ENCODE results near the gene CTSC. TPM values are rescaled to one million over a fixed set of nuclear protein-coding genes. Genes with fewer than 3 reads are reported as not detected.

The CTSC gene
- total RNA-seq, 5 donors from 2014 or later (not counting 1 experiment from before 2014, with no cell fraction given): 42.7 to 64.5 (median 56.1) TPM

GRCh38 chr11:88292171-88292843 is 45.2 kb downstream of the CTSC start:
- H3K9me3 ChIP-seq: no peaks in the 10 kb centered on the region
- no peaks in the 10 kb centered on the region for H3K27me3 ChIP-seq (replicated peaks in 1 of 2; ENCODE audit: control insufficient read depth in 2 of 2, extremely low read depth in 1 of 2, insufficient read depth in 2 of 2, low read length in 1 of 2)
- no peaks in the 10 kb centered on the region for H3K4me1 ChIP-seq (ENCODE audit: control insufficient read depth in 1 of 2, extremely low read depth in 1 of 2, insufficient read depth in 2 of 2, low read length in 2 of 2)
- ATAC-seq (replicated peaks in 1 of 4) (no peak), DNase-seq (no peak)
- H3K27ac ChIP-seq (ENCODE audit: low read length): no peak overlapping the region
- Mint-ChIP-seq H3K9me3 (peaks cover 0 to 5% (median 0%) of the 10 kb centered on the region in 3 donors), H3K36me3 (peaks cover 80% of the 10 kb centered on the region), H3K27ac (peak overlapping the region in 1 of 2 donors; percentile 4), H3K4me1 (no peaks in the 10 kb centered on the region), H3K27me3 (no peaks in the 10 kb centered on the region), H3K4me3 (no peak overlapping the region)
- peaks cover 5 to 43% of the 10 kb centered on the region in 2 donors for H3K36me3 ChIP-seq (ENCODE audit: control insufficient read depth in 2 of 2, extremely low read depth in 1 of 2, insufficient read depth in 1 of 2, low read length in 1 of 2)
- POLR2A ChIA-PET: no interaction called here
- CTCF ChIA-PET: interaction anchor here in 1 of 2 donors (0.6 kb wide), 1 partner anchor 1753 kb away, joined by 3 read pairs; no protein-coding TSS in a partner anchor
- no peak overlapping the region for H3K4me3 ChIP-seq (ENCODE audit: control insufficient read depth in 1 of 2, extremely low read depth in 1 of 2, low read length in 1 of 2)
- 100% methylated on average over 1 of the region's 3 CpGs for WGBS (ENCODE audit: insufficient coverage)

- ChIA-PET POLR2A (no interaction called here), CTCF (no interaction called here)
- Mint-ChIP-seq H3K36me3 (peaks cover 64% of the 10 kb centered on the region), H3K27me3 (no peaks in the 10 kb centered on the region), H3K4me3 (no peak overlapping the region), H3K9me3 (peaks cover 0 to 5% (median 0%) of the 10 kb centered on the region in 3 donors), H3K27ac (no peak overlapping the region), H3K4me1 (no peaks in the 10 kb centered on the region)
- Histone ChIP-seq H3K9me3 (no peaks in the 10 kb centered on the region), H3K4me1 (ENCODE audit: control insufficient read depth in 1 of 2, extremely low read depth in 1 of 2, insufficient read depth in 2 of 2, low read length in 2 of 2) (no peaks in the 10 kb centered on the region), H3K36me3 (ENCODE audit: control insufficient read depth in 2 of 2, extremely low read depth in 1 of 2, insufficient read depth in 1 of 2, low read length in 1 of 2) (peaks cover 0 to 30% of the 10 kb centered on the region in 2 donors), H3K27me3 (replicated peaks in 1 of 2; ENCODE audit: control insufficient read depth in 2 of 2, extremely low read depth in 1 of 2, insufficient read depth in 2 of 2, low read length in 1 of 2) (no peaks in the 10 kb centered on the region), H3K27ac (ENCODE audit: low read length) (no peak overlapping the region), H3K4me3 (ENCODE audit: control insufficient read depth in 1 of 2, extremely low read depth in 1 of 2, low read length in 1 of 2) (no peak overlapping the region)
- WGBS (ENCODE audit: insufficient coverage): no CpG with 5 or more reads among the region's 1 CpG
- DNase-seq: no peak
- ATAC-seq (replicated peaks in 1 of 4): no peak
Observed at GRCh38 chr11:88288560-88288959, 49.0 kb downstream of the CTSC start.

- POLR2A ChIA-PET: no interaction called here
- peaks cover 0 to 5% (median 0%) of the 10 kb centered on the region in 3 donors for H3K9me3 Mint-ChIP-seq
- no peak for ATAC-seq (replicated peaks in 1 of 4)
- no peak overlapping the region for H3K4me3 ChIP-seq (ENCODE audit: control insufficient read depth in 1 of 2, extremely low read depth in 1 of 2, low read length in 1 of 2)
- no peak overlapping the region for H3K4me3 Mint-ChIP-seq
- H3K27me3 Mint-ChIP-seq: no peaks in the 10 kb centered on the region
- H3K27ac ChIP-seq (ENCODE audit: low read length): no peak overlapping the region
- H3K9me3 ChIP-seq: no peaks in the 10 kb centered on the region
- H3K27me3 ChIP-seq (replicated peaks in 1 of 2; ENCODE audit: control insufficient read depth in 2 of 2, extremely low read depth in 1 of 2, insufficient read depth in 2 of 2, low read length in 1 of 2): no peaks in the 10 kb centered on the region
- H3K27ac Mint-ChIP-seq: no peak overlapping the region
- H3K4me1 Mint-ChIP-seq: no peaks in the 10 kb centered on the region
- CTCF ChIA-PET: interaction anchor here in 1 of 2 donors (0.6 kb wide), 2 partner anchors 45 to 609 kb away, joined by 3 to 6 read pairs; no protein-coding TSS in a partner anchor
- no peak for DNase-seq
- peaks cover 0 to 16% of the 10 kb centered on the region in 2 donors for H3K36me3 ChIP-seq (ENCODE audit: control insufficient read depth in 2 of 2, extremely low read depth in 1 of 2, insufficient read depth in 1 of 2, low read length in 1 of 2)
- H3K4me1 ChIP-seq (ENCODE audit: control insufficient read depth in 1 of 2, extremely low read depth in 1 of 2, insufficient read depth in 2 of 2, low read length in 2 of 2): no peaks in the 10 kb centered on the region
- peaks cover 53% of the 10 kb centered on the region for H3K36me3 Mint-ChIP-seq
Observed at GRCh38 chr11:88284336-88285050, 53.0 kb downstream of the CTSC start.

- no peak for ATAC-seq (replicated peaks in 1 of 4)
- Histone ChIP-seq H3K9me3 (no peaks in the 10 kb centered on the region), H3K4me3 (ENCODE audit: control insufficient read depth in 1 of 2, extremely low read depth in 1 of 2, low read length in 1 of 2) (no peak overlapping the region), H3K36me3 (ENCODE audit: control insufficient read depth in 2 of 2, extremely low read depth in 1 of 2, insufficient read depth in 1 of 2, low read length in 1 of 2) (peaks cover 0 to 16% of the 10 kb centered on the region in 2 donors), H3K27me3 (replicated peaks in 1 of 2; ENCODE audit: control insufficient read depth in 2 of 2, extremely low read depth in 1 of 2, insufficient read depth in 2 of 2, low read length in 1 of 2) (no peaks in the 10 kb centered on the region), H3K4me1 (ENCODE audit: control insufficient read depth in 1 of 2, extremely low read depth in 1 of 2, insufficient read depth in 2 of 2, low read length in 2 of 2) (no peaks in the 10 kb centered on the region), H3K27ac (ENCODE audit: low read length) (no peak overlapping the region)
- Mint-ChIP-seq H3K9me3 (peaks cover 0 to 3% (median 3%) of the 10 kb centered on the region in 3 donors), H3K4me1 (no peaks in the 10 kb centered on the region), H3K4me3 (no peak overlapping the region), H3K27ac (no peak overlapping the region), H3K27me3 (no peaks in the 10 kb centered on the region), H3K36me3 (peaks cover 44% of the 10 kb centered on the region)
- WGBS (ENCODE audit: insufficient coverage): 100% methylated on average over 1 of the region's 1 CpG
- ChIA-PET CTCF (no interaction called here), POLR2A (no interaction called here)
- no peak for DNase-seq
Observed at GRCh38 chr11:88282747-88283515, 54.6 kb downstream of the CTSC start.

- Mint-ChIP-seq H3K36me3 (peaks cover 31% of the 10 kb centered on the region), H3K27me3 (no peaks in the 10 kb centered on the region), H3K4me1 (no peaks in the 10 kb centered on the region), H3K4me3 (no peak overlapping the region), H3K9me3 (peaks cover 0 to 3% (median 3%) of the 10 kb centered on the region in 3 donors), H3K27ac (no peak overlapping the region)
- Histone ChIP-seq H3K9me3 (no peaks in the 10 kb centered on the region), H3K36me3 (ENCODE audit: control insufficient read depth in 2 of 2, extremely low read depth in 1 of 2, insufficient read depth in 1 of 2, low read length in 1 of 2) (peaks cover 0 to 11% of the 10 kb centered on the region in 2 donors), H3K27ac (ENCODE audit: low read length) (no peak overlapping the region), H3K4me1 (ENCODE audit: control insufficient read depth in 1 of 2, extremely low read depth in 1 of 2, insufficient read depth in 2 of 2, low read length in 2 of 2) (no peaks in the 10 kb centered on the region), H3K4me3 (ENCODE audit: control insufficient read depth in 1 of 2, extremely low read depth in 1 of 2, low read length in 1 of 2) (no peak overlapping the region), H3K27me3 (replicated peaks in 1 of 2; ENCODE audit: control insufficient read depth in 2 of 2, extremely low read depth in 1 of 2, insufficient read depth in 2 of 2, low read length in 1 of 2) (no peaks in the 10 kb centered on the region)
- WGBS (ENCODE audit: insufficient coverage): no CpG with 5 or more reads among the region's 3 CpGs
- ATAC-seq (replicated peaks in 1 of 4) (no peak), DNase-seq (no peak)
- ChIA-PET CTCF (interaction anchor here in 1 of 2 donors (1.1 kb wide), 1 partner anchor 48 kb away, joined by 5 read pairs; no protein-coding TSS in a partner anchor), POLR2A (no interaction called here)
Observed at GRCh38 chr11:88281317-88281712, 56.2 kb downstream of the CTSC start.

GRCh38 chr11:88280673-88281316 is 56.7 kb downstream of the CTSC start:
- H3K27me3 Mint-ChIP-seq: no peaks in the 10 kb centered on the region
- ChIA-PET CTCF (interaction anchor here in 1 of 2 donors (0.6 to 1.1 kb wide), 2 partner anchors 48 to 274 kb away, joined by 3 to 5 read pairs; no protein-coding TSS in a partner anchor), POLR2A (no interaction called here)

More at GRCh38 chr11:88280673-88281316, 56.7 kb downstream of the CTSC start:
- Histone ChIP-seq H3K9me3 (no peaks in the 10 kb centered on the region), H3K27ac (ENCODE audit: low read length) (no peak overlapping the region), H3K27me3 (replicated peaks in 1 of 2; ENCODE audit: control insufficient read depth in 2 of 2, extremely low read depth in 1 of 2, insufficient read depth in 2 of 2, low read length in 1 of 2) (no peaks in the 10 kb centered on the region), H3K36me3 (ENCODE audit: control insufficient read depth in 2 of 2, extremely low read depth in 1 of 2, insufficient read depth in 1 of 2, low read length in 1 of 2) (peaks cover 0 to 11% of the 10 kb centered on the region in 2 donors), H3K4me3 (ENCODE audit: control insufficient read depth in 1 of 2, extremely low read depth in 1 of 2, low read length in 1 of 2) (no peak overlapping the region), H3K4me1 (ENCODE audit: control insufficient read depth in 1 of 2, extremely low read depth in 1 of 2, insufficient read depth in 2 of 2, low read length in 2 of 2) (no peaks in the 10 kb centered on the region)
- DNase-seq (no peak), ATAC-seq (replicated peaks in 1 of 4) (no peak)
- H3K27ac Mint-ChIP-seq: no peak overlapping the region
- WGBS (ENCODE audit: insufficient coverage): 100% methylated on average over 3 of the region's 6 CpGs
- peaks cover 31% of the 10 kb centered on the region for H3K36me3 Mint-ChIP-seq
- H3K9me3 Mint-ChIP-seq: peaks cover 0 to 3% (median 3%) of the 10 kb centered on the region in 3 donors
- H3K4me3 Mint-ChIP-seq: no peak overlapping the region
- H3K4me1 Mint-ChIP-seq: no peaks in the 10 kb centered on the region
